ENCODE data around the gene VARS2. TPM values are rescaled to one million over a fixed set of nuclear protein-coding genes. Genes with fewer than 3 reads are reported as not detected.
"Not testable (repeated sequence)": the region's sequence is repeated elsewhere in the genome, so short reads cannot be mapped to it uniquely, and the experiment has no call there.

VARS2 gene
- total RNA-seq: 10 to 100 TPM; 16.4 to 30.7 (median 28.1) TPM
- 10 to 100 TPM; 15.5 to 38.2 (median 36.3) TPM for polyA plus RNA-seq
- long read RNA-seq, donor 1: 0 reads
- long read RNA-seq, donor 2, full-length matches to known transcripts: 2 of 2 reads
- long read RNA-seq, donor 2, partial matches to known transcripts: 0 of 2 reads
- long read RNA-seq, donor 2, other reads (novel, unspliced or antisense): 0 of 2 reads

DNA sequence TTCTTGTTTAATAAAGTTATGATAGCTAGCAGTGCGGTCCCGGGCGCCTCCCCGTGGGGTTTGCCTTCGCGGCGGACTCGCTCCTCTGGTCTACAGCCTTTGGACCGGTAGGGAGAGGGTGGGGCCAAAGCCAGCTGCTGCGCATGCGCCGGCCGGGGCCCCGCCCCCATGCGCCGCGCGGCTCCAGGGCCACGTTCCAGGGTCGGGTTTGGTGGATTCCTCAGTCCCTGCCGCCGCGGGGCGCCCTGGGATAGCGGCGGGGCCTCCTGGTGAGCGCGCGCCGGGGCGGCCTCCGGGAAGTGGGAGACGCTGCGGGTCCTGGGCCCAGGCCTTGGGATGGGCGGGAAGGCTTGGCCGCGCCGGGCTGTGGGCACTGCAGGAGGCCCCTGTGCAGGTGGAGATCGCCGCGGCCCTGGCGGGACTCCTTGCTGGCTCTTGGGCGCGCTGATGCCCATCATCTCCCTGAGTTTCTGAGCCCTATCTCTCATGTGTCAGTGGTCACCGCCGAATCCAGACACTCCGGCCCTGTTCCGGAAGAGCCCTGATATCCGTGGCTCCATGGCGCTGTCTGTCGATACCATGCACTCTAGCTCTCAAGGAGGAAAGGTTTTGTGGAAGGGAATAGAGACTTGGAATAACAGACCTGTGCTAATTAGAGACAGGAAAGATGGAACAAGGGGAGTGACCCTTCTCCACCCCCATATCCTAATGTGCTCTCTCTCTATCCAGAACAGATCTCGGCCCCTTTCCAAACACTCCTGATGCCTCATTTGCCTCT lies at the start of gene VARS2:
TSS of gene VARS2 (plus strand) at position 163 of the 778 bp plus-strand sequence. CDS start at position 762, 599 bp downstream.
- Histone ChIP-seq H3K9me3 (no peaks in the 10 kb centered on the region), H3K27ac (peak within 1 kb of the TSS; percentile 67 to 91 (median 88)), H3K36me3 (peaks cover 0 to 69% (median 50%) of the 10 kb centered on the region in 6 donors), H3K4me3 (peak within 1 kb of the TSS; percentile 48 to 91 (median 76)), H3K4me1 (peaks cover 18 to 56% (median 31%) of the 10 kb centered on the region in 6 donors), H3K27me3 (replicated peaks in 1 of 7) (no peaks in the 10 kb centered on the region)
- WGBS, 5 donors: 1% methylated on average over 25 to 52 of the region's 52 CpGs
- peak; percentile 96 for DNase-seq
- intact Hi-C loops (cut with DNase I; ENCODE audit: low total_unique reads): no loop called here
- peak; percentile 6 to 78 (median 42) for TF ChIP-seq POLR2A (IDR thresholded peaks at IDR 0.05)
- TF ChIP-seq POLR2AphosphoS5 (IDR thresholded peaks at IDR 0.05): peak; percentile 93 to 96 (median 94)
- TF ChIP-seq, protein P1, sequence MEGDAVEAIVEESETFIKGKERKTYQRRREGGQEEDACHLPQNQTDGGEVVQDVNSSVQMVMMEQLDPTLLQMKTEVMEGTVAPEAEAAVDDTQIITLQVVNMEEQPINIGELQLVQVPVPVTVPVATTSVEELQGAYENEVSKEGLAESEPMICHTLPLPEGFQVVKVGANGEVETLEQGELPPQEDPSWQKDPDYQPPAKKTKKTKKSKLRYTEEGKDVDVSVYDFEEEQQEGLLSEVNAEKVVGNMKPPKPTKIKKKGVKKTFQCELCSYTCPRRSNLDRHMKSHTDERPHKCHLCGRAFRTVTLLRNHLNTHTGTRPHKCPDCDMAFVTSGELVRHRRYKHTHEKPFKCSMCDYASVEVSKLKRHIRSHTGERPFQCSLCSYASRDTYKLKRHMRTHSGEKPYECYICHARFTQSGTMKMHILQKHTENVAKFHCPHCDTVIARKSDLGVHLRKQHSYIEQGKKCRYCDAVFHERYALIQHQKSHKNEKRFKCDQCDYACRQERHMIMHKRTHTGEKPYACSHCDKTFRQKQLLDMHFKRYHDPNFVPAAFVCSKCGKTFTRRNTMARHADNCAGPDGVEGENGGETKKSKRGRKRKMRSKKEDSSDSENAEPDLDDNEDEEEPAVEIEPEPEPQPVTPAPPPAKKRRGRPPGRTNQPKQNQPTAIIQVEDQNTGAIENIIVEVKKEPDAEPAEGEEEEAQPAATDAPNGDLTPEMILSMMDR (IDR thresholded peaks at IDR 0.05 in 8 of 11, conservative IDR thresholded peaks at IDR 0.05 in 3 of 11): peak in 9 of 11 experiments; percentile 28 to 68 (median 53)

DNA sequence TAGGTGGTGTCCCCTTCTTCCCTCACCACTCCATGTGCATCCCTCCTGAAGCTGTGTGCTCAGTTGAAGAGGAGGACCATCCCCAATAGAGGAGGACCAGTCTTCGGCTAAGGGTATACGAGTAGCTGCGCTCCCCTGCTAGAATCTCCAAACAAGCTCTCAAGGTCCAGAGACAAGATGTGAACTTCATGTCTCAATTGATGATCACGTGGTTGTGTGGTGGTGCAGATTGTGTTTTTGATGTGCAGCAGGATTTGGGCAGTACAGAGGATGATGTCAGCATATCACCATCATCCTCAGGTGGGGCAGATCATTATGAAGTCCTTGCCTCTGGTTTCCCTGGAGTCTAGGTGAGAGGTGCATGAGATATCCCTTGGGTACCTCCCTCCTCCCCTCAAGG lies 49.7 kb upstream of the VARS2 start:
- H3K27me3 ChIP-seq (replicated peaks in 1 of 7): no peaks in the 10 kb centered on the region
- intact Hi-C loops (cut with DNase I; ENCODE audit: low total_unique reads): no loop called here
- H3K4me1 ChIP-seq: no peaks in the 10 kb centered on the region
- WGBS, 5 donors: 80 to 96% (median 83%) methylated on average over 4 of the region's 4 CpGs
- no peaks in the 10 kb centered on the region for H3K36me3 ChIP-seq
- TF ChIP-seq POLR2AphosphoS5 (IDR thresholded peaks at IDR 0.05): no peak
- TF ChIP-seq, protein P1 (IDR thresholded peaks at IDR 0.05 in 8 of 11, conservative IDR thresholded peaks at IDR 0.05 in 3 of 11): no peak
- no peak for TF ChIP-seq POLR2A (IDR thresholded peaks at IDR 0.05)
- DNase-seq: no peak
- H3K27ac ChIP-seq: no peak overlapping the region
- H3K4me3 ChIP-seq: no peak overlapping the region
- H3K9me3 ChIP-seq: peaks cover 0 to 27% (median 19%) of the 10 kb centered on the region in 8 donors

DNA sequence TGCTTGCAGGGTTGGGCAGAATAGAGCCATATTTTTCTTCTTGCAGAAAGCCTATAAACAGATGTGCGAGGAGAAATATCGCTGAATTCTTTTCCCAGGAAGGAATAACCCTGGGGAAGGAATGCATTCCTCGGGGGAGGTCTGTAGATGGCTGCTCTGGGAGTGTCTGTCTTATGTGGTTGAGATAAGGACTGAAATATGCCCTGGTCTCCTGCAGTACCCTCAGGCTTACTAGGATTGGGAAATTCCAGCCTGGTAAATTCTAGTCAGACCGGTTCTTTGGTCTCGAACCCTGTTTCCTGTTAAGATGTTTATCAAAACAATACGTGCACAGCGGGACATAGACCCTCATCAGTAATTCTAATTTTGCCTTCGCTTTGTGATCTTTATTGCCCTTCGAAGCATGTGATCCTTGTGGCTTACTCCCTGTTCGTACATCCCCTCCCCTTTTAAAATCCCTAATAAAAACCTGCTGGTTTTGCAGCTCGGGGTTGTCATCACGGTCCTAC lies 44.7 kb upstream of the VARS2 start:
- H3K4me1 ChIP-seq; intact Hi-C loops (cut with DNase I; ENCODE audit: low total_unique reads): not testable (repeated sequence)
- 85 to 92% (median 90%) methylated on average over 12 of the region's 12 CpGs for WGBS, 5 donors

DNA sequence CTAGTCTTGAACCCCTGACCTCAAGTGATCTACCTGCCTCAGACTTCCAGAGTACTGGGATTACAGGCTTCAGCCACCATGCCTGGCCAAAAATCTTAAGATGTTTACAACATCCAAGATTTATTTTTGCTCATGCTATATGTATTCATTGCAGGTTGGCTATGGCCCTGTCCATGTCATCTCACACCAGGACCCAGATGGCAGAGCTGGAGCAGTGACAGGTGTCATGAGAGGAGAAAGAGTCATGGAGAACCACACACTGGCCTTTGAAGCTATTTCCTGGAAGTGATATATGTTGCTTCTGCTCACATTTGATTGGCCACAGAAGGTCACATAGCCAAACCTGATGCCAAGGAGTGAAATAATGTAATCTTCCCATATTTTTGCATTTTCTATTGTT lies 43.5 kb upstream of the VARS2 start:
- no peak for DNase-seq
- Histone ChIP-seq H3K36me3 (no peaks in the 10 kb centered on the region), H3K27ac (no peak overlapping the region), H3K4me3 (no peak overlapping the region), H3K27me3 (replicated peaks in 1 of 7) (no peaks in the 10 kb centered on the region), H3K9me3 (peaks cover 0 to 47% (median 40%) of the 10 kb centered on the region in 8 donors), H3K4me1 (no peaks in the 10 kb centered on the region)
- TF ChIP-seq, protein P1 (IDR thresholded peaks at IDR 0.05 in 8 of 11, conservative IDR thresholded peaks at IDR 0.05 in 3 of 11): no peak
- TF ChIP-seq POLR2A (IDR thresholded peaks at IDR 0.05) (no peak), POLR2AphosphoS5 (IDR thresholded peaks at IDR 0.05) (no peak)
- intact Hi-C loops (cut with DNase I; ENCODE audit: low total_unique reads): loop anchor here (5.0 kb wide), 1 partner anchor 33 kb away; no protein-coding TSS in a partner anchor

More for the DNA sequence above, 44.7 kb upstream of the VARS2 start:
- H3K27me3 ChIP-seq (replicated peaks in 1 of 7); DNase-seq; H3K4me3 ChIP-seq; H3K36me3 ChIP-seq; H3K27ac ChIP-seq: not testable (repeated sequence)
- H3K9me3 ChIP-seq: peaks cover 0 to 47% (median 40%) of the 10 kb centered on the region in 8 donors
